OCI-LY3 (cell line): ENCODE measurements around the gene GPR27.

Experiments
- H2AFZ ChIP-seq: fragments of 200-600, 300-600 bp; shearing (Covaris generic); 2 replicates; pipeline ENCODE4 v1.6.0; 2014; ENCODE audit warnings: antibody characterized with exemption, low read depth, low read length
- H3K27ac ChIP-seq: fragments of 200-600, 300-600 bp; sonication (generic); 2 replicates; pipeline ENCODE4 v1.5.1; 2014; ENCODE audit warnings: mild to moderate bottlenecking, low read length, moderate library complexity, mixed read lengths
- H3K27me3 ChIP-seq: fragments of 200-600, 300-600 bp; sonication (generic); 2 replicates; pipeline ENCODE4 v1.6.1; 2014; ENCODE audit warnings: low read depth, low read length, mixed read lengths
- H3K36me3 ChIP-seq: fragments of 200-600, 300-600 bp; sonication (generic); replicated peaks from 2 replicates; pipeline ENCODE3; 2014; ENCODE audit warnings: low read depth, low read length, mixed read lengths
- H3K4me1 ChIP-seq: fragments of 300-600, 200-600 bp; sonication (generic); 2 replicates; pipeline ENCODE4 v1.6.1; 2014; ENCODE audit warnings: low read length, mixed read lengths
- H3K4me2 ChIP-seq: fragments of 200-600, 300-600 bp; sonication (generic); 2 replicates; pipeline ENCODE4 v1.6.1; 2014; ENCODE audit warnings: low read length, mixed read lengths
- H3K4me3 ChIP-seq: fragments of 300-600, 200-600 bp; sonication (generic); 2 replicates; pipeline ENCODE4 v1.5.1; 2014; ENCODE audit warnings: antibody characterized with exemption, mild to moderate bottlenecking, low read length, moderate library complexity
- H3K79me2 ChIP-seq: fragments of 300-600, 200-600 bp; shearing (Covaris generic); 2 replicates; pipeline ENCODE4 v1.6.1; 2014; ENCODE audit warnings: mild to moderate bottlenecking, low read length, mixed read lengths
- H3K9ac ChIP-seq: fragments of 300-600, 200-600 bp; shearing (Covaris generic); 2 replicates; pipeline ENCODE4 v1.6.0; 2014; ENCODE audit warnings: mild to moderate bottlenecking, low read length, moderate library complexity
- H3K9me3 ChIP-seq: fragments of 200-600, 300-600 bp; shearing (Covaris generic); 2 replicates; pipeline ENCODE4 v1.6.1; 2014; ENCODE audit warnings: low read length, mixed read lengths; ENCODE audit not compliant: insufficient read depth
- H4K20me1 ChIP-seq: fragments of 200-600, 300-600 bp; sonication (generic); 2 replicates; pipeline ENCODE4 v1.6.1; 2016; ENCODE audit warnings: low read length, mixed read lengths; ENCODE audit not compliant: insufficient read depth
- EZH2phosphoT487 ChIP-seq: fragments of 200-600 bp; shearing (Covaris generic); IDR thresholded peaks from 2 replicates; pipeline ENCODE4 v1.6.1; 2018; ENCODE audit warnings: antibody characterized with exemption, mixed run types, low read depth
- TF ChIP-seq, protein P1 (sequence below): fragments of 200-600, 300-600 bp; sonication (generic); IDR thresholded peaks from 2 replicates; pipeline ENCODE4 v1.5.1; 2014; ENCODE audit warnings: antibody characterized with exemption, low read length, low read depth

GPR27 gene

DNA sequence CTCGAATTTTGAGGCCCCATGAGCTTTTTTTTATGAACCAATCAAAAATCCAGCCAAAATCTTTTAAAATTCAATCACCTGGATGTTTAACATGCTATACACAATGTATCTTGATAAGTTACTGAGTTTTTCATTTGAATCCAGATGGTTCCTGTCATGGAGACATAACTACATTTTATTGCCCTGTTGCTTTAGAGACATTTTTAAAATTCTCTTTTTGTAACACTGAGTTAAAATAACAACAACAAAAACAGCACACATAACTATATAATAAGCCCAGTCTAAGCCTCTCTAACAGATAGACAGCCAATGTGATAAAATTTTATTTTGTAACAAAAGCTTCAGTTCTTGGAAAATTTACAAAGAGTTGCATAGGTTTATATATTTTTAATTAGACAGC, 29.5 kb downstream of the GPR27 start:
- H2AFZ ChIP-seq = no peak overlapping the region
- H3K36me3 ChIP-seq = no peaks in the 10 kb centered on the region
- H3K9ac ChIP-seq = no peak overlapping the region
- no peak overlapping the region for H3K4me3 ChIP-seq
- H3K27ac ChIP-seq = no peak overlapping the region
- H3K27me3 ChIP-seq = peaks cover 31% of the 10 kb centered on the region
- H3K4me1 ChIP-seq = peaks cover 9% of the 10 kb centered on the region
- H3K9me3 ChIP-seq = no peaks in the 10 kb centered on the region
- TF ChIP-seq, protein P1, sequence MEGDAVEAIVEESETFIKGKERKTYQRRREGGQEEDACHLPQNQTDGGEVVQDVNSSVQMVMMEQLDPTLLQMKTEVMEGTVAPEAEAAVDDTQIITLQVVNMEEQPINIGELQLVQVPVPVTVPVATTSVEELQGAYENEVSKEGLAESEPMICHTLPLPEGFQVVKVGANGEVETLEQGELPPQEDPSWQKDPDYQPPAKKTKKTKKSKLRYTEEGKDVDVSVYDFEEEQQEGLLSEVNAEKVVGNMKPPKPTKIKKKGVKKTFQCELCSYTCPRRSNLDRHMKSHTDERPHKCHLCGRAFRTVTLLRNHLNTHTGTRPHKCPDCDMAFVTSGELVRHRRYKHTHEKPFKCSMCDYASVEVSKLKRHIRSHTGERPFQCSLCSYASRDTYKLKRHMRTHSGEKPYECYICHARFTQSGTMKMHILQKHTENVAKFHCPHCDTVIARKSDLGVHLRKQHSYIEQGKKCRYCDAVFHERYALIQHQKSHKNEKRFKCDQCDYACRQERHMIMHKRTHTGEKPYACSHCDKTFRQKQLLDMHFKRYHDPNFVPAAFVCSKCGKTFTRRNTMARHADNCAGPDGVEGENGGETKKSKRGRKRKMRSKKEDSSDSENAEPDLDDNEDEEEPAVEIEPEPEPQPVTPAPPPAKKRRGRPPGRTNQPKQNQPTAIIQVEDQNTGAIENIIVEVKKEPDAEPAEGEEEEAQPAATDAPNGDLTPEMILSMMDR = no peak
- TF ChIP-seq EZH2phosphoT487 = no peak
- H4K20me1 ChIP-seq = no peaks in the 10 kb centered on the region
- no peaks in the 10 kb centered on the region for H3K79me2 ChIP-seq
- H3K4me2 ChIP-seq = no peak overlapping the region

DNA sequence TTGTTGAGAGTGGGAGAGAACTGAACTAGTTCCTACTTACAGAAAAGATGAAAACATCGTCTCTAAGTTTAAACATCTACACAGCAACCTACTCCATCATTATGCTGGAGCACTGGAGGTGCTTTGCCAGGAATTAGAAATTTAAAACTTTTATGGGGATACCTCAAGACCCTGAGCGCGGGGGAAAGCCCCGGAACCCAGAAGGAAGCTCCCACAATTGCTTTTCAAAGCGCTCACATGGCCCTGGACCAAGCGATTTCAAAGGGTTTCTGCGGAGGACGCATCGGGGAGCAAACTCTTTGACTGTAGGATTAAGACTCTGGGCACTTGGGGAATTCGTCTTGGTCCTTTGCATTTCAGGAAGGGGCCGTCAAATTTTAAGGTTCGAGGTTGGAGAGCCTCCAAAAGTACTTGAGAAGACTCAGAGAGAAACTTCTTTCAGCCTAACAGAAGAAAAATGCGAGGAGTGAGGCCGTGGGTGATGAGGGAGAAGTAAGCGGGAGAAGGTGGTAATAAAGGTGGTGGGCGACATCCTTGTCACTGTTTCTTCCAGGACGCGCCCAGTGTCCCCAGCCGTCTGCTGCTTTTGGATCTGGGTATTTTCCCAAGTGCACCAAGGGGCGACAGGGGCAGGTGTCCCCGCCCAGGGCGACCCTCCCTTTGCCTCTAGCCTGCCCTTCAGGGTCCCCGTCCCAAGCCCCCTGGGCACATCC, 30.7 kb downstream of the GPR27 start:
- no peak overlapping the region for H3K4me3 ChIP-seq
- no peak overlapping the region for H3K4me2 ChIP-seq

DNA sequence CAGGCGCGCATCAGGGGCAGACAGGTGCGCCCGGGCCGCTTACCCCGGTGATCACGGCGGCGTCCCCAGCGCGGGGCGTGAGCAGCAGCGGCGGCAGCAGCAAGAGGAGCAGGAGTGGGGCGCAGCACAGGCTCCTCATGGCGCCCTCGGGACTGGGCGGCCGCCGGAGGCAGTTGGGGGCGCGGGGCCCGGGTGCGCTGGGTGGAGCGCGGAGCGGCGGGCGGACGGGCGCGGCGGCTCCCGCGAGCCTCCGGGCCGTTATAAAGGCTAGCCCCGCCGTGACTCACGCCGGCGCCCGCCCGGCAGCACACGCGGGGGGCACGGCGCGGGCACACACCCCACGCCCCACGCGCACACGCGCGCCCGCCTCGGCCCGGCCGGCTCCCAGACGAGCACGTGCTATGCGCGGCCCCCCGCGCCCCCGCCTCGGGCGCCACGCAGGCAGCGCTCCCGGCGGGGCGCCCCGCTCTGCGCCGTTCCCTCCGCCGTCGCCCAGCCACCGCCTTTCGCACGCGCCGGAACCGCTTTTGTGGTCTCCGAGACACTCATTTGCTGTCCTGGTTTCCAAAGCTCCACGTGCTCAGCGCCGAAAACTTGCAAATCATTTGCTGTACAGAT, 31.4 kb downstream of the GPR27 start, which contains the start of gene PROK2:
TSS of gene PROK2 (minus strand) at position 235 of the 618 bp plus-strand sequence. CDS start at position 139, 96 bp downstream.
- 0 out of 2 replicates have a peak, but pooled peaks cover 4% of the 10 kb centered on the region for H3K4me1 ChIP-seq
- no peaks in the 10 kb centered on the region for H3K36me3 ChIP-seq
- H4K20me1 ChIP-seq = no peaks in the 10 kb centered on the region
- H3K79me2 ChIP-seq = no peaks in the 10 kb centered on the region
- H3K4me2 ChIP-seq = no peak within 1 kb of the TSS
- no peak within 1 kb of the TSS for H3K27ac ChIP-seq
- no peak for TF ChIP-seq EZH2phosphoT487
- H3K9me3 ChIP-seq = no peaks in the 10 kb centered on the region
- H2AFZ ChIP-seq = no peak within 1 kb of the TSS
- H3K4me3 ChIP-seq = no peak within 1 kb of the TSS
- no peak within 1 kb of the TSS for H3K9ac ChIP-seq
- peaks cover 31% of the 10 kb centered on the region for H3K27me3 ChIP-seq

More for the DNA sequence above, 30.7 kb downstream of the GPR27 start:
- 0 out of 2 replicates have a peak, but pooled peaks cover 4% of the 10 kb centered on the region for H3K4me1 ChIP-seq
- no peaks in the 10 kb centered on the region for H3K9me3 ChIP-seq
- H3K9ac ChIP-seq = no peak overlapping the region
- H3K27ac ChIP-seq = no peak overlapping the region
- H3K79me2 ChIP-seq = no peaks in the 10 kb centered on the region
- H3K27me3 ChIP-seq = peaks cover 31% of the 10 kb centered on the region
- no peaks in the 10 kb centered on the region for H3K36me3 ChIP-seq
- H4K20me1 ChIP-seq = no peaks in the 10 kb centered on the region
- no peak for TF ChIP-seq EZH2phosphoT487
- TF ChIP-seq, protein P1 = no peak
- H2AFZ ChIP-seq = no peak overlapping the region

DNA sequence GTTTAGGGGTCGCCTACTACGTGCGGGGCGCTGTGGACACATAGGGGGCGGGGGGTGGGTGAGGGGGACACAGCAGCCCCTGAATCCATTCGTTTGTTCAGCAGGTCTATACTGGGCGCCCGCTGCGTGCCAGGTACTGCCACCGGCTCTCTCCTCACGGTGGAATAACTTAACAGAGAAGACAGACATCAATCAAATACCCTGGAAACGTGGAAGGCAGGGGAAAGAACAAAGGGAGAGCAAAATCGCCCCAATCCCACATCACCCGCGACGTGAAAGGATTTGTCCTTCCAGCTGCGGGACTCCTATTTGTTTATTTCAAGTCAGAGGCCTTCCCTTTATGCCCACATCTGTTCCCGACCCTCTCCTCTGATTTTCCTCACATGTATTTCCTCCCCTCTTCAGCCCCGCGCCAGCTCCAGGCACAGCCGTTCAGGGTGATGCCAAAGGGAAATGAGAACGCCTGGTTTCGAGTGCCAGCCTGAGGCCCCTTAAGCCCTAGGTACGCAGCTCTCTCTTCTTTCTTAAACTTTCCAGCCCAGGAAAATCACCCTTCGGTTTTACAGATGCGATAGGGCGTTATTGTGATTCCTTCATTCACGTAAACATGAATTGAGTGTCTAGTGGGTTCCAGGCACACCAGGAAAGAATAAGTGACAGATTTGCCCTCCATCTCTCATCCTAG, 32.0 kb downstream of the GPR27 start:
- Histone ChIP-seq H3K36me3 (no peaks in the 10 kb centered on the region), H4K20me1 (no peaks in the 10 kb centered on the region), H3K79me2 (no peaks in the 10 kb centered on the region), H3K9me3 (no peaks in the 10 kb centered on the region), H3K9ac (no peak overlapping the region), H3K27ac (no peak overlapping the region), H2AFZ (no peak overlapping the region), H3K4me2 (no peak overlapping the region), H3K4me3 (no peak overlapping the region), H3K27me3 (peaks cover 28% of the 10 kb centered on the region), H3K4me1 (0 out of 2 replicates have a peak, but pooled peaks cover 4% of the 10 kb centered on the region)
- TF ChIP-seq, protein P1 = no peak
- no peak for TF ChIP-seq EZH2phosphoT487
